Stimulated activated effector memory CD8-positive, alpha-beta T cell treated with anti-CD3 and anti-CD28 coated beads, Interleukin-12 subunit alpha, Interleukin-12 subunit beta, amount 100 ng/mL, for 72 hours (primary cell): ENCODE results near the gene ADAMTS18.

Experiments used
- ATAC-seq: fragments of 150-1000 bp; cut with Tn5 transposase; 2 replicates; pipeline ENCODE4 v1.10.0; 2021
- DNase-seq, 2 donors: peaks; one replicate each; pipeline ENCODE4 v3.0.0; 2021 to 2022; ENCODE audit warnings: low spot score in 2 of 2
- H3K27ac Mint-ChIP-seq: one replicate; pipeline ENCODE4 v1.8.0; 2022; ENCODE audit warnings: mild to moderate bottlenecking, mixed read lengths
- H3K36me3 Mint-ChIP-seq: one replicate; pipeline ENCODE4 v1.8.0; 2022; ENCODE audit warnings: mild to moderate bottlenecking, mixed read lengths
- H3K4me1 Mint-ChIP-seq: one replicate; pipeline ENCODE4 v1.8.0; 2022; ENCODE audit warnings: mixed read lengths
- H3K4me3 Mint-ChIP-seq: one replicate; pipeline ENCODE4 v1.8.0; 2022; ENCODE audit warnings: mild to moderate bottlenecking, mixed read lengths
- H3K9me3 Mint-ChIP-seq: one replicate; pipeline ENCODE4 v1.8.0; 2022; ENCODE audit warnings: mixed read lengths

The ADAMTS18 gene

GRCh38 chr16:77386831-77387814 is 47.7 kb downstream of the ADAMTS18 start:
- Mint-ChIP-seq H3K4me3 (no peak overlapping the region), H3K4me1 (no peaks in the 10 kb centered on the region), H3K9me3 (no peaks in the 10 kb centered on the region), H3K27ac (no peak overlapping the region), H3K36me3 (no peaks in the 10 kb centered on the region)
- no peak for ATAC-seq
- DNase-seq: no peak

GRCh38 chr16:77385481-77385880 is 49.4 kb downstream of the ADAMTS18 start:
- Mint-ChIP-seq H3K4me3 (no peak overlapping the region), H3K9me3 (no peaks in the 10 kb centered on the region), H3K27ac (no peak overlapping the region), H3K36me3 (no peaks in the 10 kb centered on the region), H3K4me1 (no peaks in the 10 kb centered on the region)
- ATAC-seq (no peak), DNase-seq (no peak)

GRCh38 chr16:77383606-77384187 is 51.1 kb downstream of the ADAMTS18 start:
- no peaks in the 10 kb centered on the region for H3K4me1 Mint-ChIP-seq
- no peak overlapping the region for H3K4me3 Mint-ChIP-seq
- no peaks in the 10 kb centered on the region for H3K9me3 Mint-ChIP-seq
- no peak overlapping the region for H3K27ac Mint-ChIP-seq
- DNase-seq (no peak), ATAC-seq (no peak)
- no peaks in the 10 kb centered on the region for H3K36me3 Mint-ChIP-seq

GRCh38 chr16:77376358-77376757 is 58.5 kb downstream of the ADAMTS18 start:
- no peaks in the 10 kb centered on the region for H3K9me3 Mint-ChIP-seq
- no peaks in the 10 kb centered on the region for H3K36me3 Mint-ChIP-seq
- no peaks in the 10 kb centered on the region for H3K4me1 Mint-ChIP-seq
- no peak for DNase-seq
- H3K4me3 Mint-ChIP-seq: no peak overlapping the region
- ATAC-seq: no peak
- H3K27ac Mint-ChIP-seq: no peak overlapping the region

- Mint-ChIP-seq H3K36me3 (no peaks in the 10 kb centered on the region), H3K9me3 (no peaks in the 10 kb centered on the region), H3K27ac (no peak overlapping the region), H3K4me1 (no peaks in the 10 kb centered on the region), H3K4me3 (no peak overlapping the region)
- ATAC-seq (no peak), DNase-seq (no peak)
Observed at GRCh38 chr16:77375396-77375795, 59.4 kb downstream of the ADAMTS18 start.

GRCh38 chr16:77374384-77374783 is 60.5 kb downstream of the ADAMTS18 start:
- H3K27ac Mint-ChIP-seq: no peak overlapping the region
- no peak overlapping the region for H3K4me3 Mint-ChIP-seq
- no peaks in the 10 kb centered on the region for H3K4me1 Mint-ChIP-seq
- no peaks in the 10 kb centered on the region for H3K36me3 Mint-ChIP-seq
- no peaks in the 10 kb centered on the region for H3K9me3 Mint-ChIP-seq
- ATAC-seq (no peak), DNase-seq (no peak)

GRCh38 chr16:77373726-77374125 is 61.1 kb downstream of the ADAMTS18 start:
- H3K36me3 Mint-ChIP-seq: no peaks in the 10 kb centered on the region
- H3K4me3 Mint-ChIP-seq: no peak overlapping the region
- no peak for DNase-seq
- H3K9me3 Mint-ChIP-seq: no peaks in the 10 kb centered on the region
- no peaks in the 10 kb centered on the region for H3K4me1 Mint-ChIP-seq
- H3K27ac Mint-ChIP-seq: no peak overlapping the region
- no peak for ATAC-seq

GRCh38 chr16:77364770-77365169 is 70.1 kb downstream of the ADAMTS18 start:
- Mint-ChIP-seq H3K4me1 (no peaks in the 10 kb centered on the region), H3K9me3 (peaks cover 5% of the 10 kb centered on the region), H3K27ac (peak overlapping the region; percentile 6), H3K4me3 (no peak overlapping the region), H3K36me3 (no peaks in the 10 kb centered on the region)
- ATAC-seq (no peak), DNase-seq (no peak)

GRCh38 chr16:77359065-77359502 is 75.8 kb downstream of the ADAMTS18 start:
- no peak for DNase-seq
- no peak overlapping the region for H3K4me3 Mint-ChIP-seq
- no peak overlapping the region for H3K27ac Mint-ChIP-seq
- no peaks in the 10 kb centered on the region for H3K4me1 Mint-ChIP-seq
- no peak for ATAC-seq
- no peaks in the 10 kb centered on the region for H3K36me3 Mint-ChIP-seq
- no peaks in the 10 kb centered on the region for H3K9me3 Mint-ChIP-seq

GRCh38 chr16:77353587-77354263 is 81.1 kb downstream of the ADAMTS18 start:
- H3K4me3 Mint-ChIP-seq: no peak overlapping the region
- no peaks in the 10 kb centered on the region for H3K9me3 Mint-ChIP-seq
- no peak overlapping the region for H3K27ac Mint-ChIP-seq
- DNase-seq (no peak), ATAC-seq (no peak)
- H3K4me1 Mint-ChIP-seq: no peaks in the 10 kb centered on the region
- H3K36me3 Mint-ChIP-seq: no peaks in the 10 kb centered on the region

GRCh38 chr16:77344341-77344740 is 90.5 kb downstream of the ADAMTS18 start:
- DNase-seq (no peak), ATAC-seq (no peak)
- H3K9me3 Mint-ChIP-seq: no peaks in the 10 kb centered on the region
- no peak overlapping the region for H3K4me3 Mint-ChIP-seq
- H3K27ac Mint-ChIP-seq: no peak overlapping the region
- no peaks in the 10 kb centered on the region for H3K36me3 Mint-ChIP-seq
- no peaks in the 10 kb centered on the region for H3K4me1 Mint-ChIP-seq

- ATAC-seq: no peak
- H3K4me3 Mint-ChIP-seq: no peak overlapping the region
- no peak overlapping the region for H3K27ac Mint-ChIP-seq
- H3K36me3 Mint-ChIP-seq: no peaks in the 10 kb centered on the region
- H3K4me1 Mint-ChIP-seq: no peaks in the 10 kb centered on the region
- DNase-seq: no peak
- H3K9me3 Mint-ChIP-seq: no peaks in the 10 kb centered on the region
Observed at GRCh38 chr16:77336637-77337036, 98.2 kb downstream of the ADAMTS18 start.

GRCh38 chr16:77335652-77336234 is 99.1 kb downstream of the ADAMTS18 start:
- Mint-ChIP-seq H3K36me3 (no peaks in the 10 kb centered on the region), H3K27ac (no peak overlapping the region), H3K4me3 (no peak overlapping the region), H3K9me3 (no peaks in the 10 kb centered on the region), H3K4me1 (no peaks in the 10 kb centered on the region)
- DNase-seq (no peak), ATAC-seq (no peak)

GRCh38 chr16:77332792-77333191 is 102.0 kb downstream of the ADAMTS18 start:
- DNase-seq (no peak), ATAC-seq (no peak)
- H3K4me3 Mint-ChIP-seq: no peak overlapping the region
- H3K4me1 Mint-ChIP-seq: no peaks in the 10 kb centered on the region
- H3K27ac Mint-ChIP-seq: no peak overlapping the region
- H3K9me3 Mint-ChIP-seq: no peaks in the 10 kb centered on the region
- no peaks in the 10 kb centered on the region for H3K36me3 Mint-ChIP-seq

- Mint-ChIP-seq H3K36me3 (no peaks in the 10 kb centered on the region), H3K4me3 (no peak overlapping the region), H3K9me3 (no peaks in the 10 kb centered on the region), H3K4me1 (no peaks in the 10 kb centered on the region), H3K27ac (no peak overlapping the region)
- no peak for ATAC-seq
- DNase-seq: no peak
Observed at GRCh38 chr16:77331802-77332586, 102.8 kb downstream of the ADAMTS18 start.
